Muscle layer of duodenum (tissue), 2 donors: Measurements from ENCODE around the gene MACROD1.
A peak's percentile ranks its signal among the peaks of the same experiment; 100 is the strongest.

Source experiments
- H3K27ac ChIP-seq: one replicate; pipeline ENCODE4 v1.7.0; 2013; ENCODE audit warnings: mild to moderate bottlenecking, low read length
- H3K27me3 ChIP-seq: one replicate; pipeline ENCODE4 v1.7.0; 2013; ENCODE audit warnings: low read depth, mild to moderate bottlenecking, control low read depth, low read length
- H3K36me3 ChIP-seq, 2 donors: one replicate each; pipeline ENCODE4 v1.7.0; 2013; ENCODE audit warnings: low read length in 2 of 2, control low read depth in 1 of 2, mild to moderate bottlenecking in 1 of 2; ENCODE audit not compliant: insufficient read depth in 2 of 2, control insufficient read depth in 1 of 2
- H3K4me1 ChIP-seq, 2 donors: one replicate each; pipeline ENCODE4 v1.7.0; 2013; ENCODE audit warnings: low read length in 2 of 2, mild to moderate bottlenecking in 2 of 2, control low read depth in 1 of 2, moderate library complexity in 1 of 2; ENCODE audit not compliant: insufficient read depth in 2 of 2, control insufficient read depth in 1 of 2
- H3K4me3 ChIP-seq, 2 donors: one replicate each; pipeline ENCODE4 v1.7.0; 2013; ENCODE audit warnings: low read length in 2 of 2, low read depth in 1 of 2, mild to moderate bottlenecking in 1 of 2
- H3K9me3 ChIP-seq, 2 donors: one replicate each; pipeline ENCODE4 v1.7.0; 2013; ENCODE audit warnings: low read length in 2 of 2, control low read depth in 1 of 2, mild to moderate bottlenecking in 1 of 2; ENCODE audit not compliant: control insufficient read depth in 1 of 2
- donor health status: healthy.

The MACROD1 gene

GRCh38 chr11:64038500-64038899, 127.4 kb downstream of the MACROD1 start:
- Histone ChIP-seq H3K36me3 (no peaks in the 10 kb centered on the region), H3K27me3 (peaks cover 14% of the 10 kb centered on the region), H3K4me3 (no peak overlapping the region), H3K9me3 (no peaks in the 10 kb centered on the region), H3K4me1 (peaks cover 0 to 23% of the 10 kb centered on the region in 2 donors), H3K27ac (no peak overlapping the region)

- Histone ChIP-seq H3K27me3 (peaks cover 14% of the 10 kb centered on the region), H3K4me3 (peak overlapping the region in 1 of 2 donors; percentile 80), H3K4me1 (peaks cover 0 to 23% of the 10 kb centered on the region in 2 donors), H3K9me3 (no peaks in the 10 kb centered on the region), H3K36me3 (no peaks in the 10 kb centered on the region), H3K27ac (no peak overlapping the region)
These were observed 128.8 kb downstream of the MACROD1 start for GRCh38 chr11:64037027-64037634.

GRCh38 chr11:64036087-64037026, 129.6 kb downstream of the MACROD1 start:
- Histone ChIP-seq H3K27me3 (peaks cover 14% of the 10 kb centered on the region), H3K4me3 (peak overlapping the region in 1 of 2 donors; percentile 80), H3K9me3 (no peaks in the 10 kb centered on the region), H3K4me1 (peaks cover 0 to 21% of the 10 kb centered on the region in 2 donors), H3K27ac (no peak overlapping the region), H3K36me3 (no peaks in the 10 kb centered on the region)

- H3K27me3 ChIP-seq: peaks cover 14% of the 10 kb centered on the region
- H3K4me1 ChIP-seq: peaks cover 0 to 18% of the 10 kb centered on the region in 2 donors
- H3K27ac ChIP-seq: no peak within 1 kb of the TSS
- peak within 1 kb of the TSS in 1 of 2 donors; percentile 80 for H3K4me3 ChIP-seq
- H3K9me3 ChIP-seq: no peaks in the 10 kb centered on the region
- no peaks in the 10 kb centered on the region for H3K36me3 ChIP-seq
These were observed 130.3 kb downstream of the MACROD1 start, which contains the start of gene FLRT1 for GRCh38 chr11:64035576-64035975. Gene FLRT1, plus strand, starts transcription at chr11:64035931. Its CDS starts 80,337 bp downstream, at chr11:64116268.

GRCh38 chr11:64035081-64035524, 130.8 kb downstream of the MACROD1 start:
- Histone ChIP-seq H3K4me1 (peaks cover 0 to 18% of the 10 kb centered on the region in 2 donors), H3K9me3 (no peaks in the 10 kb centered on the region), H3K4me3 (peak overlapping the region in 1 of 2 donors; percentile 35), H3K36me3 (no peaks in the 10 kb centered on the region), H3K27ac (no peak overlapping the region), H3K27me3 (peaks cover 14% of the 10 kb centered on the region)

GRCh38 chr11:64034411-64034811, 131.5 kb downstream of the MACROD1 start:
- Histone ChIP-seq H3K27ac (no peak overlapping the region), H3K4me1 (peaks cover 0 to 18% of the 10 kb centered on the region in 2 donors), H3K9me3 (no peaks in the 10 kb centered on the region), H3K27me3 (peaks cover 14% of the 10 kb centered on the region), H3K36me3 (no peaks in the 10 kb centered on the region), H3K4me3 (no peak overlapping the region)

- Histone ChIP-seq H3K27me3 (peaks cover 14% of the 10 kb centered on the region), H3K36me3 (no peaks in the 10 kb centered on the region), H3K27ac (no peak overlapping the region), H3K4me3 (no peak overlapping the region), H3K9me3 (no peaks in the 10 kb centered on the region), H3K4me1 (peaks cover 0 to 26% of the 10 kb centered on the region in 2 donors)
These were observed 133.9 kb downstream of the MACROD1 start for GRCh38 chr11:64032050-64032449.

- Histone ChIP-seq H3K4me3 (no peak overlapping the region), H3K36me3 (no peaks in the 10 kb centered on the region), H3K9me3 (no peaks in the 10 kb centered on the region), H3K27ac (no peak overlapping the region), H3K27me3 (peaks cover 11% of the 10 kb centered on the region), H3K4me1 (peaks cover 0 to 15% of the 10 kb centered on the region in 2 donors)
These were observed 134.9 kb downstream of the MACROD1 start for GRCh38 chr11:64031001-64031400.

GRCh38 chr11:64029773-64030172, 136.1 kb downstream of the MACROD1 start:
- Histone ChIP-seq H3K9me3 (no peaks in the 10 kb centered on the region), H3K36me3 (no peaks in the 10 kb centered on the region), H3K27ac (no peak overlapping the region), H3K4me3 (no peak overlapping the region), H3K27me3 (peaks cover 6% of the 10 kb centered on the region), H3K4me1 (peaks cover 0 to 9% of the 10 kb centered on the region in 2 donors)

GRCh38 chr11:64028398-64029115, 137.4 kb downstream of the MACROD1 start:
- no peak overlapping the region for H3K4me3 ChIP-seq
- H3K36me3 ChIP-seq: no peaks in the 10 kb centered on the region
- H3K4me1 ChIP-seq: peaks cover 0 to 8% of the 10 kb centered on the region in 2 donors
- no peak overlapping the region for H3K27ac ChIP-seq
- no peaks in the 10 kb centered on the region for H3K27me3 ChIP-seq
- no peaks in the 10 kb centered on the region for H3K9me3 ChIP-seq
